H7 (cell line): ENCODE data around the gene FGF3. TPM values are rescaled to one million over a fixed set of nuclear protein-coding genes. Genes with fewer than 3 reads are reported as not detected.

ENCODE experiments used
- DNase-seq: peaks from one replicate; pipeline ENCODE4 v3.0.0; 2012
- H3K27me3 ChIP-seq: 2 replicates; pipeline ENCODE4 v1.6.0; 2011; ENCODE audit warnings: mild to moderate bottlenecking, low read length; ENCODE audit not compliant: control insufficient read depth, insufficient read depth
- H3K36me3 ChIP-seq: replicated peaks from 2 replicates; pipeline ENCODE4 v1.5.1; 2011; ENCODE audit warnings: low read length; ENCODE audit not compliant: control insufficient read depth, insufficient read depth
- H3K4me3 ChIP-seq: 2 replicates; pipeline ENCODE4 v1.5.1; 2011; ENCODE audit warnings: low read depth, mild to moderate bottlenecking, control low read depth, low read length, moderate library complexity; ENCODE audit not compliant: insufficient read depth
- total RNA-seq: library from RNA; depleted of rRNA; stranded (reverse); fragments of >200 nt; shearing (Covaris generic); gene quantifications from 2 replicates; pipeline ENCODE4 v1.2.3, GENCODE V29; 2014

The FGF3 gene
- total RNA-seq, 1 experiment from 2014 or later: not detected

DNA sequence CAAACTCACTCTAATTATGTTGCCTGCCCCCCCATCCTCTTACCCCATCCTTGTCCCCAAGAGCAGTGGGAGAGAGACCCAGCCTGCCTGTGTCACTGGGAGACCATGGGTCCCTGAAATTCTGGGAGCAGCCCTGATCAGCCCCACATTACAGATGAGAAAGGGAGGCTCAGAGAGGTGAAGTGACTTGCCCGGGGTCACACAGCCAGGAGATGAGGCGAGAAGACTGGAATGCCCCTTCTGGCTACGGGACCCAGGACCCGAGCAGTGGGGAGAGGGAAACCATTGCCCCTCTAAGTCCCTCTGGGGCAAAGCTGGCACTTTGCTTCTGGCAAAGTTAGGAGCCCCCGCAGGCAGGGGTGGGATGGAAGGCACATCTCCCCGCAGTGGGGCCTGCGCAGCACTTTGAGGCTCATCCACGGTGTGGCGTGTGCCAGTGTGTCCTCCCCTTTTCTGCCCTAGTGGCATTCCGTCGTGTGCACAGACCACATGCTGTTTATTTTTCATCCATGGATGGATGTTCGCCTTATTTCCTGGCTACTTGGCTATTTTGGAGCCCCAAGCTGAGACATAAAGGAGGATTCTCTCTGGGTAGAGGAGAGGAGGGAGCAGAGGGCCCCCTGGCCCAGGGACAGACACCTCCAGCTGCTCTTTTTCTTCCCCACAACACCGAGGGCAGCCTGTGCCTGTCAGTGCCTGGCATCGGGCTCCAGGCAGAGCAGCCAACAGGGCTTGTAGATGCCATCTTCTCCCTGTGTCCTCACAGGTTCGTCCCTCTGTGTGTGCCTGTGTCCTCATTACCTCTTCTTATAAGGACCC is 3.7 kb upstream of the FGF3 start:
- Histone ChIP-seq H3K27me3 (peaks cover 42% of the 10 kb centered on the region), H3K4me3 (no peak overlapping the region), H3K36me3 (no peaks in the 10 kb centered on the region; the same call in 1 of the 2 replicates)
- DNase-seq: no peak

DNA sequence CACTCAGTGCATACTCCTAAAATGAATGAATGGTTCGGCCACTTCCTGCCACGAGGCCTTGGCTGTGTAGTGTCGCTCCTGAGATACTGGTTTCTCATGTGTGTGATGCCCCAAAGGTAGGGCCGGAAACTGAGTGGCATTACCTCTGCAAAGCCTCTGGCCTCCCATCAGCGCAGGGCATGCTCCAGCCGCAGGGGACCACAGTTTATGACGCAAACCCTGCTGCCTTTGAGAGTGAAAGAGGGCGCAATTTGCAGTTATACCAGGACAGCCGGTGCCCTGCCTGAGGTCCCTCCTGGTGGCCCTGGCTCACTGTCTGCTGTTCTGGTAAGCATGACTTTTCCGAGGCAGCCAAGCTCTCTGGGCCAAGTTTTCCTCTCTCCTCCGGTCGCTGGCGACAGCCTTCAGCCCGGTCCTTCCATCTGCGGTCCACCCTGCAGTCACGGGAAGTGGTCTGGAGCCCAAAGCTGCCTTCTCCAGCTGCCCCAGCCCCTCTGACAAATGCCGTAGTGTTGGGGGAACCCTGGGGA is 2.4 kb upstream of the FGF3 start:
- no peaks in the 10 kb centered on the region; the same call in 1 of the 2 replicates for H3K36me3 ChIP-seq
- no peak for DNase-seq
- no peak overlapping the region for H3K4me3 ChIP-seq
- H3K27me3 ChIP-seq: peaks cover 55% of the 10 kb centered on the region

DNA sequence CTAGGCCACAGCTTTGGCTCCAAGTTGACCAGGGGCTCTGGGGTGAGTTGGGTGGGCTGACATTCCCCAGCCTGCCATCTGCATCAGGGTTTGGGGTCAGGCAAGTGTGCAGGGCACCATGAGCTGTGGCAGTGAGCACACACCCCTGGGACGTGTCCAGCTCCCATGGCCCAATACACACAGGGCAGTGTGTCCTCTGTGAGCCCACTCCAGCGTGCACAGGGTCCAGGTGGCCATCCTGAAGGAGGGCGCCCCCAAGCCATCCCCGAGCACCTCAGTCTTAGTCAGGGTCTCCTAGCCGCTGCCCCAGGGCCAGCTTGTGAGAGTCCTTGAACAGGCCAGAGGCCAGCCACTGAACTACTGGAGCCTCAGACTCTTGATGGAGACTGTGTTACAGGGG is 1.2 kb upstream of the FGF3 start:
- Histone ChIP-seq H3K4me3 (no peak overlapping the region), H3K36me3 (no peaks in the 10 kb centered on the region; the same call in 1 of the 2 replicates), H3K27me3 (peaks cover 66% of the 10 kb centered on the region)
- DNase-seq: no peak

DNA sequence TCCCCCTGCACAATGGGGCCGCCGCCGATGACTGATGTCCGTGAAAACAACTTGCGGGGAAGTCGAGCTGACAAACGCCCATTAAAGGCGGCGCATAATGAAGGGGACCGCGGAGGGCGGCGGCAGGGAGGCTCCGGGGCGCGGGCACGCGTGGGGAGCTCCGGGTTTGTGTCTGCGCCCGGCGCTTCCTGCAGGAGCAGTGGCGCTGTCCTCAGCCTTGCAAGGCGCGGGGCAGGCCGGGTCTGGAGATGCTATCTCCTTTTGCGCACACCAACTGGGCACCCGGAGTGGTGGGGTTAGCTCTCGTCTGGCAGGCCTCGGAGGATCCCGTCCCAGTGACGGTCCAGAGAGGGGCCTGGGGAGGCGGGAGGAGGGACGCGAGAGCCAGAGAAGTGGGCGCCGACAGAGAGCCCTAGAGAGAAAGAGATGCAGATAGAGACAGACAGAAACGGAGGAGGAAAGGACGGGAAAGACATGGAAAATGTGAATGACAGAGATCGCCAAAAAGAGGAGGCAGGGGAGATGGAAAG is 390 bp upstream of the FGF3 start:
- Histone ChIP-seq H3K36me3 (no peaks in the 10 kb centered on the region; the same call in 1 of the 2 replicates), H3K27me3 (peaks cover 72% of the 10 kb centered on the region), H3K4me3 (peak overlapping the region; percentile 3; the same call in 1 of the 2 replicates)
- peak; percentile 80 for DNase-seq

DNA sequence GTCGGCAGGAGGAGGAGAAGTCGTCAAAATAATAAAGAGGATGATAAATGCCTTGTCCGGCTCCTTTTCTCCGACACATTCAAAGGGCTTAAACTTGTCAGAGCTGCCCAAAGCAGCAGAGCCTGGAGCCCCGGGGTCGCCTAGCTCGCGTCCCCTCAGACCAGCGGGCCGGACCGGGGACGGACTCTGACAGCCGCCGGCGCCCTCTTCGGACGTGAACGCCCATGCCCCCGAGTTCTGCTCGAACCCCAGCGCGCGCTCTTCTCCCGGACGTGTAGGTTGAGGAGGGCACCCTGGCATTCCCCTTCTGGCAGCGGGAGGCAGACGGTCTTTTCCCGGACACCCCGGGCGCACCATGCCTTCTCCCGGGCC is 999 bp downstream of the FGF3 start:
- peak; percentile 76 for DNase-seq
- no peaks in the 10 kb centered on the region; the same call in 1 of the 2 replicates for H3K36me3 ChIP-seq
- peaks cover 73% of the 10 kb centered on the region for H3K27me3 ChIP-seq
- H3K4me3 ChIP-seq: peak overlapping the region; percentile 32

DNA sequence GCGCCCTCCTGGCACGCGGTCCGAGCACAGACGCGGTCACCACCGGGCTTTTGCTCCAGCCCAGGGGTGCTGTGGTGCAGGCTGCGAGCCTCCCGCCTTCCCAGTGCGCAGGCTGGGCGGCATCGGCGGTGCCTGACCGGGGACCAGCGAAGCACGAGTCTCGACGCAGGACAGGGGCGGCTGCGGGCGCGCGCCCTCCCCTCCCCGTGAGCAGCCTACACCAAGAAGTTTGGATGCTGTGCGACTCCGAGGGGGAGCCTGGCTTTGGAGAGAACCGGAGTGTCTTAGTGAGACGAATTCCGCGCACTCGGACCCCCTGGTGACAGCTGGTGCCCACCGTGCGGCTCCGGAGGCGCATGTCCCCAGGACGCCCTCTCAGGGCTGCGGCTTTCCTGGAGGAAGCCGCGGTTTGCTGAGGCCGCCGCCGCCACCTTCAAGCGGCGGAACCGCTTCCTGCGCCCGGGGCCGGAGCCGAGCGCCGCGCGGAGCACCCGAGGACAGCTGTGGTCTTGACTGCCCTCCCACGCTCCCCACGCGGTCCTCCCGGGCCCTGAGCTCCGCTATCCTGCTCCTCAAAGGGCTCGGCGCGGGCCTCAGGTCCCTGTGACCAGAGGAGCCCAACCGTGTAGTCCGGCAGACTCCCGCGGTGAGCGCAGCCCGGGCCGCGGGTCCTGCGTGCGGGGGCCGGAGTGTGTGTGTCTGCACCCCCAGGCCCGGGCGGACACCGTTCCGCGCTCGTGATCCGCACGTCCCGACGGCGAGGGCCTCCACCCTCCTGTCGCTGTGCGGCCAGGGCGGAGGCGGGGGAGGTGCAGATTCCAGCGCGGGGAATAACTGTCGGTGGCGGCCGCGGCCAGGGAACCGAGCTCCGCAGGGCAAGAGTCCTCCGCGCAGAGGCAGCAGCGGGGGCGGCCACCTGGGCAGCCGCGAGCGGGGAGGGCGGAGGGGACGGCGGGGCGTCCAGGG is 1.7 kb downstream of the FGF3 start:
- Histone ChIP-seq H3K27me3 (peaks cover 72% of the 10 kb centered on the region), H3K4me3 (peak overlapping the region; percentile 32), H3K36me3 (no peaks in the 10 kb centered on the region; the same call in 1 of the 2 replicates)
- peak; percentile 88 for DNase-seq

DNA sequence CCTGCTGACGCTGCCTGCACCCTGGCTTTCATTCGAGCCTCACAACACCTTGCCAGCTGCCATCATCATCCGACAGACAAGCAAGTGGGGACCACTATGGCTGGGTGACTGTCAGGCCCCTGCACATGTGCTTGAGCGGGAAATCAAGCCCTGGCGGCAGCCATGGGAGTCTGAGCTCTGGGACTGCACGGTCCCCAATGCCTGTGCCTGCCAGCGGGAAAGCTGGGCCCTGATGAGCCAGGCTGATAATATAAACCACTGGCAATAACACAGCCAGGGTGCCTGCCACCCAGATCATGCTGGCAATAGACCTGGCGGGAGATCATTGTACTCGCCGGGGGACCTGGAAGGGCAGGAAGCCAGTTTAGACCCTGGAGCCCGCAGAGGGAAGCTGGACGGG is 2.5 kb downstream of the FGF3 start:
- Histone ChIP-seq H3K4me3 (no peak overlapping the region), H3K36me3 (no peaks in the 10 kb centered on the region; the same call in 1 of the 2 replicates), H3K27me3 (peaks cover 69% of the 10 kb centered on the region)
- peak; percentile 74 for DNase-seq

DNA sequence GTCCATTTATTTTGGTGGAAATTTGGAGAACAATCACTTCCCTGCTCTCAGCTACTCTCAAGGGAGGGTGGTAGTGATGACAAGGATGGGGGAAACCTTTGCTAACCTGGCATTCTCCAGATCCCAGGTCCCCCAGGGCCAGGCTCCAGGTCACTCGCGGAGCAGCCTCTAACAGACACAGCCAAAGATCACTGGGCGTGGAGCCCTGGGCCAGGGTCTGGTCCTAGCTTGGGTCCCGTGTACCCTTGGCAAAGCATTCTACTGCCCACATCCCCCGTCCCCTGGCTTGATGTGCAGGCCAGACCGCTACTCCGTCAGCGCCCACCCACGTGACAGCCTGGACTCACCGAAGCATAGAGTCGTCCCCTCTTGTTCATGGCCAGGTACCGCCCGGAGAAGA is 3.2 kb downstream of the FGF3 start:
- DNase-seq: peak; percentile 65
- Histone ChIP-seq H3K27me3 (peaks cover 63% of the 10 kb centered on the region), H3K36me3 (no peaks in the 10 kb centered on the region; the same call in 1 of the 2 replicates), H3K4me3 (no peak overlapping the region)

DNA sequence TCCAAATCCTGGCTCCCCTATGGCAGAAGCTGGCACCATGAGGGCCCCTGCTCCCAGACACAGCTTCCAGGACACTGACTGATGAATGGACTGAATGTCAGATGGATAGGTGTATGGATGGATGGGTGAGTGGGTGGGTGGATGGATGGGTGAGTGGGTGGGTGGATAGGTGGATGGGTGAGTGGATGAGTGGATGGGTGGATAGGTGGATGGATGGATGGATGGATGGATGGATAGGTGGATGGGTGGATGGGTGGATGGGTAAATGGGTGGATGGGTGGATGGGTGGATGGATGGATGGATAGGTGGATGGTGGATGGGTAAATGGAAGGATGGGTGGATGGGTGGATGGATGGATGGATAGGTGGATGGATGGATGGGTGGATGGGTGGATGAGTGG is 4.3 kb downstream of the FGF3 start:
- H3K36me3 ChIP-seq: no peaks in the 10 kb centered on the region

DNA sequence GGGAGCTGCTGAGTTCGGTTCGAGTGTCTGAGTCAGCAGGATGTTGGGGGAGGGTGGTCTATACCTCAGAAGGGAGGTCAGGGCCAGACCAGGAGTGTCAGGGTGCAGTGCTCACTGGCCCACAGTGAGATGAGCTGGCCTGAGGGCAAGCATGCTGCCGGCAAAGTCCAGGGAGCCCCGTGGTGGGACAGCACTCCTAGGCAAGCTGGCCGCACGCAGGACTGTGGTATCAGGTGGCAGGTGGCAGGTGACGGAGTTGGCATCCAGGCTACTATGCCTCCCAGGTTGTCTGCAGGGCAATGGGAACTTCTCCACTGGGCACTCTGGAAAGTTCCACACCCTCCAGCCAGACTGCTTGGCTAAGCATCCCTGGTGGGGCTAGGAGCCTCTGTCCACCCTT is 4.8 kb downstream of the FGF3 start:
- Histone ChIP-seq H3K27me3 (peaks cover 47% of the 10 kb centered on the region), H3K36me3 (no peaks in the 10 kb centered on the region), H3K4me3 (no peak overlapping the region)
- no peak for DNase-seq

More for the DNA sequence above, 4.3 kb downstream of the FGF3 start:
- H3K27me3 ChIP-seq: peaks cover 52% of the 10 kb centered on the region
- no peak overlapping the region for H3K4me3 ChIP-seq
- DNase-seq: no peak

DNA sequence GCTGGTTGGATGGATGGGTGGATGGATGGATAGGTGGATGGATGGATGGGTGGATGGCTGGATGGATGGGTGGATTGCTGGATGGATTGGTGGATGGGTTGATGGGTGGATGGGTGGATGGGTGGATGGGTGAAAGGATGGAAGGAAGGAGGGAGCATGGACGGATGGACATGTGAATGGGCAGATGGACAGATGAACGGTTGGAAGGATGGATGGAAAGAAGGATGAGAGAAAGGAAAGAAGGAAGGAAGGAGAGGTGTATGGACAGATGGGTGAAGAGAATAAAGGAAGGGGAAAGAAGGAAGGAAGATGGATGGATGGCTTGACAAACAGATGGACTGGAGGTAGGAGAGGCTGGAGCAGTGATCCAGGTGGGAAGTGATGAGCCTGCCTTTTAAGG is 5.4 kb downstream of the FGF3 start:
- H3K27me3 ChIP-seq: peaks cover 42% of the 10 kb centered on the region
- no peak overlapping the region for H3K4me3 ChIP-seq
- H3K36me3 ChIP-seq: no peaks in the 10 kb centered on the region
- DNase-seq: no peak

DNA sequence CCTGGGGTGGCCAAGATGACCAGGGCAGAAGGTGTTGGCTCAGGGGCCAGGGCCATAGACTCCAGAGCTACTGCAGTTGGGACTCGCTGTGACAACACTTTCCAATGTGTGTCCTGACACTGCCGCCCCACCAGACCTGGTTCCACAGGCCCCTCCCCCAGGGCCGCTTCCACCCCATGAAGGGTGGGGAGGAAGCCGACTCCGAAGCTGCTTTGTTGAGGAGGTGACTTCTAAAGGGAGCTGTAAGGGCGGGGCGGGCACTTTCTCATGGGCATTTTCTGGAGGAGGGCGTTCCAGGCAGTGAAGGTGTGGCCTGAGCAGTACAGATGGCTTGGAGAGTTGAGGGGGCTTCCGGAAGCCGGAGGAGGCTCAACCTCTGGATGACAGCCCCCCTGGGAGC is 6.3 kb downstream of the FGF3 start:
- H3K36me3 ChIP-seq: no peaks in the 10 kb centered on the region

DNA sequence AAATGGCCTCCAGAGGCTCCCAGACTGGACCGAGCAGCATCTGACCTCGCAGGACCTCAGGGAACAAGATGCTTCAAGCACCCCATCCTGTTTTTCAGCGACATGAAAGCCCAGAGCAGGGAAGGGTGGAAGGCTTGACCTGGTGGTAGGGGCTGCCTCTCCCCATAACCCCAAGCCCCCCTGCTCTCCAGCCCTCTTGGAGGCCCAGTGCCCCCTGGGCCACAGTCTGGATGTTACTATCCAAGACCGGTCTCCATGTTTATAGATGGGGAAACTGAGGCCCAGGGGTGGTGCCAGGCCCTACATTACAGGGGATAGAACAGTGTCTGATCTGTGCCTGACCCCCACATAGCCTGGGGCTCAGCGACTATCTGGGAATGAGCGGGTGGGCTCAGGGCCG is 7.0 kb downstream of the FGF3 start:
- Histone ChIP-seq H3K36me3 (no peaks in the 10 kb centered on the region), H3K4me3 (no peak overlapping the region)
- no peak for DNase-seq

More for the DNA sequence above, 6.3 kb downstream of the FGF3 start:
- peak; percentile 50 for DNase-seq
- Histone ChIP-seq H3K27me3 (peaks cover 33% of the 10 kb centered on the region), H3K4me3 (no peak overlapping the region)

DNA sequence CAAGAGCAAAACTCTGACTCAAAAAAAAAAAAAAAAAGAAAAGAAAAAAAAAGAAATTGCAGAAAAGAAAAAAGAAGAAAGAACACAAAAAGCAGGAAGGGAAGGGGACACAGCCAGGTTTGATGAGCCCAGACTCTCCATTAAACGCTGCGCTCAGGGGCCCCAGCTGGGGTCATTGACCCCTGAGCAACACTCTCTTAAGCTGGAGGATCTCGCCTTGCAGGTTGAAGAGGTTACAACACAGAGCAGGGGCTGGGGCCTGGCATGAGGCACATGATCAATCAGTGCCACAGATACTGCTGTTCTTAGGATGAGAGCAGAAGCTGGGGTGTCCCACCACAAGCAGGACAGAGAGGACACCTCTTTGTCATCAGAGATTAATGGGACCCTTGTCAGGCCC is 7.8 kb downstream of the FGF3 start:
- DNase-seq: no peak
- peaks cover 18% of the 10 kb centered on the region for H3K27me3 ChIP-seq
- no peak overlapping the region for H3K4me3 ChIP-seq
- H3K36me3 ChIP-seq: no peaks in the 10 kb centered on the region

More for the DNA sequence above, 7.0 kb downstream of the FGF3 start:
- peaks cover 26% of the 10 kb centered on the region for H3K27me3 ChIP-seq
